GM12891 (cell line): Measurements from ENCODE around the gene MAP9. TPM values are rescaled to one million over a fixed set of nuclear protein-coding genes. Genes with fewer than 3 reads are reported as not detected.
"Not testable (repeated sequence)": the region's sequence is repeated elsewhere in the genome, so short reads cannot be mapped to it uniquely, and the experiment has no call there.

Source experiments
- DNase-seq: peaks from one replicate; pipeline ENCODE4 v3.0.0; 2011; ENCODE audit warnings: low spot score; ENCODE audit not compliant: insufficient read length
- FAIRE-seq: peaks from 2 replicates; lab custom pipeline; 2011; peaks lifted over from hg19 to GRCh38; lab: Jason Lieb, UNC
- PAX5 ChIP-seq: IDR thresholded peaks from 2 replicates; pipeline ENCODE4 v1.6.1; 2011; ENCODE audit warnings: low read length, moderate library complexity, mild to moderate bottlenecking; ENCODE audit not compliant: insufficient read depth, severe bottlenecking
- POLR2A ChIP-seq: IDR thresholded peaks from 2 replicates; pipeline ENCODE4 v1.6.1; 2011; ENCODE audit warnings: low read depth, low read length, control low read depth
- POLR2AphosphoS5 ChIP-seq: IDR thresholded peaks from 2 replicates; pipeline ENCODE4 v1.6.1; 2011; ENCODE audit warnings: low read depth, low read length, control low read depth
- POU2F2 ChIP-seq: IDR thresholded peaks from 2 replicates; pipeline ENCODE4 v1.6.1; 2011; ENCODE audit warnings: low read depth, mild to moderate bottlenecking, control low read depth, low read length, moderate library complexity
- SPI1 ChIP-seq: IDR thresholded peaks from 2 replicates; pipeline ENCODE4 v1.6.1; 2011; ENCODE audit warnings: low read depth, low read length, control low read depth
- TAF1 ChIP-seq: IDR thresholded peaks from 2 replicates; pipeline ENCODE4 v1.6.1; 2011; ENCODE audit warnings: low read depth, low read length, control low read depth
- polyA plus RNA-seq: library from polyadenylated mRNA; unstranded; fragments of >200 nt; gene quantifications from one replicate; pipeline ENCODE4 v1.2.1, GENCODE V29; 2012; ENCODE audit warnings: low read depth, missing spikeins, inconsistent platforms; ENCODE audit not compliant: missing spikeins

MAP9 gene
- polyA plus RNA-seq: 2.0 TPM

DNA sequence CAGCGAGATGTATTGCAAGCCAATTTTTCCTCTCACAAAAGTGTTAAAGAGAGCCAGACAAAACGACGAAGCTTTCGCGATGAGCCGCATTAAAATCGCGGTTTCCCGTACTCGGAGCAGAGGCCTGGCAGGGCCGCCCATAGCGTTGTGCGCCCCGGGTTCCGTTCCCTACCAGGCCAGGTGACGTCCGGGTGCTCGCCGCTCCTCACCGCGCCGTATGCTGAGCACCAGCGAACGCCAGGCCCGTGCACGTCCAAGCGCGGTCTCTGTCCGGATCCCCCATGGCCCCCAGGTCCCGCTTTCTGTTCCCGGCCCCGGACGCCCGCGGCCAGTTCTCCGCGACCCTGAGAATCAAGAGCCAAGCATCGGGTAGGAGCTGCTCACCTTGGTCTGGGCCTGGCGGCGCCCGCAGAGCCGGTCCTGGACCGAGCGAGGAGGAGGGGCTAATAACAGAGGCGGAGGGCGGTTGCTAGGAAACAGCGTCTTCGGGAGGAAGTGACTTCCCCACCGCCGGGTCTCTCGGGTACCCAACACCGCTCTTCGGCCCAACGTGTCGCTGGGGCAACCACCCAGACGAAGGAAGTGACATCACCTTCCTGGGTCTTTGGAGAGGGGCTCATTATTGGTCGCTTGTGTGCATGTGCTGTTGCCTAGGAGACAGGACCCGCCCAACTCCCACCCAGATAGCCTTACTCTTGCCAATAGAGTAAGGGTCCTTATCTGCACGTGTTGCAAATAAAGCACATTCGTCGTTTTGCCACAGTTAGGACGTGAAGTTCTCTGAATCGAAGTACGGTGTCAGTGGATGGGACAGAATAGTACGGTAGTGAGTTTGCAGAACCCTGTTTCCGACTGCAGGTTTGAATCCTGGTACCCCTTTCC lies at the start of gene MAP9:
TSS of gene MAP9 (minus strand) at position 579 of the 882 bp plus-strand sequence. CDS start 1,115 bp downstream, outside the sequence.
- FAIRE-seq (peak; percentile 98), DNase-seq (peak; percentile 79)
- TF ChIP-seq SPI1 (peak; percentile 90), TAF1 (no peak), POU2F2 (peak; percentile 55; the same call in 1 of the 2 replicates), PAX5 (no peak), POLR2AphosphoS5 (no peak), POLR2A (no peak)

- not testable (repeated sequence) for DNase-seq, FAIRE-seq
Observed at GRCh38 chr4:155424778-155425177, 48.0 kb upstream of the MAP9 start.

DNA sequence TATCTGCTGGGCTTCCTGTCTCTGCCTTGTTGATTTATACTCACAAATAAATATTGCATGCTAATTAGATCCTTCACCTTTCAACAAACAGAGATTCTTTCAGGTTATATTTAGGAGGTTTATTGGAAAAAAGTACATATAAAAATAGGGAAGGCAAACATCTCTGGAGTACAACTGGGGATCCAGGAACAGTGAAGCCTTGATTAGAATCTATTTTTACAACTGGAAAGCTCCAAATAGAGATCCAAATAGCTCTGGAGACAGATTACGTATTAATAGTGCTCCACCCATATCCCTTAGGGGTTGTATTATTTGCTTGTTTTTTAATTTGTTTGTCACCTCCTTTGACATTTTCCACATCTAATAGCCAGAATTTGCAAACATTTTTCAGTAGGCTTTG lies 46.9 kb upstream of the MAP9 start:
- no peak for TF ChIP-seq TAF1
- no peak for TF ChIP-seq PAX5
- TF ChIP-seq POLR2A: no peak
- TF ChIP-seq SPI1: no peak

GRCh38 chr4:155419266-155419665 lies 42.5 kb upstream of the MAP9 start:
- no peak for TF ChIP-seq POLR2AphosphoS5
- TF ChIP-seq PAX5: no peak
- no peak for TF ChIP-seq TAF1
- no peak for TF ChIP-seq POU2F2
- TF ChIP-seq POLR2A: no peak
- TF ChIP-seq SPI1: no peak
- FAIRE-seq (no peak), DNase-seq (no peak)

More for the DNA sequence above, 46.9 kb upstream of the MAP9 start:
- no peak for DNase-seq
- FAIRE-seq: no peak

GRCh38 chr4:155415662-155416061 lies 38.9 kb upstream of the MAP9 start:
- DNase-seq (no peak), FAIRE-seq (no peak)
- no peak for TF ChIP-seq PAX5
- TF ChIP-seq POU2F2: no peak
- no peak for TF ChIP-seq POLR2AphosphoS5
- no peak for TF ChIP-seq TAF1
- no peak for TF ChIP-seq POLR2A
- no peak for TF ChIP-seq SPI1

- no peak for DNase-seq
- TF ChIP-seq TAF1 (no peak), SPI1 (no peak), POLR2AphosphoS5 (no peak), PAX5 (no peak), POLR2A (no peak), POU2F2 (no peak)
- FAIRE-seq: no peak
Observed at GRCh38 chr4:155413451-155413850, 36.7 kb upstream of the MAP9 start.

GRCh38 chr4:155411546-155411945 lies 34.8 kb upstream of the MAP9 start:
- FAIRE-seq: no peak
- no peak for DNase-seq
- no peak for TF ChIP-seq TAF1
- TF ChIP-seq POU2F2: no peak
- TF ChIP-seq PAX5: no peak
- TF ChIP-seq POLR2AphosphoS5: no peak
- no peak for TF ChIP-seq SPI1
- no peak for TF ChIP-seq POLR2A

DNA sequence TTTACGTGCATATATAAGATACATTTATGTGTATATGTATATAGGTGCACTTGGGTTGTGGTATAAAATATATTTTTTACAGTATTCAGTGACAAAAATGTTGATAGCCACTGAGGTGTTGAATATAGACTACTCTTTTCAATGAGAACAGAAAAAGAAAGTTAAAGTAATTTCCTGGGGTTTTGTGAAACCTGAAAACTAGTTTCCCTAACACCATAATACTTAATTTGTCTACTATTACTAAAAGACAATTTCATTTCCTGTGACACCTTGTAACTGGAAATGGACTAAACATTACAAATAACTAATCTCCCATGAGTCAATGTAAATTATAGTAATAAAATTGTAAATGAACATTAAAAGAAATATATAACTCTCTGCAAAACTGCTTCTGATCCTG lies 32.0 kb upstream of the MAP9 start:
- DNase-seq (no peak), FAIRE-seq (no peak)
- TF ChIP-seq POLR2AphosphoS5: no peak
- TF ChIP-seq SPI1: no peak
- no peak for TF ChIP-seq POLR2A
- no peak for TF ChIP-seq POU2F2
- TF ChIP-seq TAF1: no peak
- no peak for TF ChIP-seq PAX5

DNA sequence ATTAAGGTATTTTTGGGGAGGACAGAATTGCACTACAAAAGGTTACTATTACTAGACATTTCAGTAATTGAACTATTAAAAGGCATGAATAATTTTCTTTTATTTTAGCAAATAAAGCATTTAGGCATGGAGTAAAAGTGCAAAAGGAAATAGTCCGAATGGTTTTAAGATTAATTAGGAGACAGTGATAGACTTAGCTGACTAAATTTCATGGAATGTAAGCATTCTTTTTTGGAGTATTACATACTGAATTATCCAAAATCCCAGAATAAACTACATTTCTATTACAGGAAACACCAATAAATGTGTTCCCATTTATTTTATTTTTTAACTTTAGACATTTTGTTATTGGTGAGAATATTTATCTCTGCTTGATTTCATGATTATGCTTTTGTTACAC lies 30.7 kb upstream of the MAP9 start:
- no peak for TF ChIP-seq PAX5
- no peak for DNase-seq
- no peak for FAIRE-seq

DNA sequence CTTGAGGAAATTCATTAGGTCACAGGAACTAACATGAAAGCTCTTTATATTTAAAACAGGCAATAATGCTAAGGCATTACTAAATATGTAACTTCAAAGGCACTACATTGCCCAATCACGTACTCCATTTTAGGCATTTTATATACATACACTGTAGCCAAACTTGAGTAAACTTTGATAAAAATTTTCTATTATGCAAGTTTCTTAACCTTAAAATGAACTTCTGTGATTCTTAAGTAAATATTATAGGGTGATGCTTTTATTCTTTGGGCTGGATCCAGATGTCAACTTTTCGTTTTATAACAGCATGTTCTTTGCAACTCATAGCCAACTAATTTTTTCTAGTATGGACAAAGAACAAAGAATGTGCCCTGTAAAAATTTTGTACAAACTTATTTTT lies 28.3 kb upstream of the MAP9 start:
- no peak for FAIRE-seq
- TF ChIP-seq PAX5 (no peak), POLR2A (no peak), TAF1 (no peak), SPI1 (no peak), POLR2AphosphoS5 (no peak), POU2F2 (no peak)
- DNase-seq: no peak
